NCI-H187 treated with DMSO at 0.1 percent for 48 hours (cell line): ENCODE data around the gene SAP30L.

Source experiments
- DNase-seq: peaks from one replicate; lab custom pipeline; 2025; lab: John Stamatoyannopoulos, UW

The SAP30L gene

GRCh38 chr5:154465169-154465568 lies 19.4 kb downstream of the SAP30L start:
- no peak for DNase-seq

GRCh38 chr5:154466147-154466546 lies 20.4 kb downstream of the SAP30L start:
- DNase-seq = no peak

GRCh38 chr5:154466671-154467070 lies 20.9 kb downstream of the SAP30L start:
- no peak for DNase-seq

GRCh38 chr5:154467655-154468354 lies 22.0 kb downstream of the SAP30L start:
- no peak for DNase-seq

GRCh38 chr5:154470137-154470536 lies 24.3 kb downstream of the SAP30L start:
- no peak for DNase-seq

- DNase-seq = no peak
These were observed 25.4 kb downstream of the SAP30L start for GRCh38 chr5:154470947-154471870.

GRCh38 chr5:154472871-154473580 lies 27.2 kb downstream of the SAP30L start:
- no peak for DNase-seq

GRCh38 chr5:154473581-154474283 lies 27.9 kb downstream of the SAP30L start:
- no peak for DNase-seq

GRCh38 chr5:154474396-154475334 lies 28.9 kb downstream of the SAP30L start:
- no peak for DNase-seq

GRCh38 chr5:154475591-154476353 lies 30.0 kb downstream of the SAP30L start:
- DNase-seq = no peak

GRCh38 chr5:154476354-154477205 lies 30.8 kb downstream of the SAP30L start:
- DNase-seq = no peak

- DNase-seq = no peak
These were observed 31.8 kb downstream of the SAP30L start for GRCh38 chr5:154477382-154478223.

- peak; percentile 23 for DNase-seq
These were observed 32.4 kb downstream of the SAP30L start, which contains the start of gene HAND1 for GRCh38 chr5:154478224-154478565. Gene HAND1 (minus strand): TSS chr5:154478227. CDS start chr5:154478008, 219 bp downstream.

- no peak for DNase-seq
These were observed 33.0 kb downstream of the SAP30L start for GRCh38 chr5:154478752-154479159.

GRCh38 chr5:154479160-154479943 lies 33.6 kb downstream of the SAP30L start:
- DNase-seq = no peak

- DNase-seq = no peak
These were observed 34.4 kb downstream of the SAP30L start for GRCh38 chr5:154479944-154480750.
